NK-92 treated with Interleukin-12 subunit alpha and Interleukin-12 subunit beta, amount 100 ng/mL, for 24 hours (cell line): ENCODE results near the gene CPTP.
"Not testable (repeated sequence)": the region's sequence is repeated elsewhere in the genome, so short reads cannot be mapped to it uniquely, and the experiment has no call there.

Experiments
- DNase-seq: peaks from one replicate; lab custom pipeline; 2025; lab: John Stamatoyannopoulos, UW

CPTP gene

DNA sequence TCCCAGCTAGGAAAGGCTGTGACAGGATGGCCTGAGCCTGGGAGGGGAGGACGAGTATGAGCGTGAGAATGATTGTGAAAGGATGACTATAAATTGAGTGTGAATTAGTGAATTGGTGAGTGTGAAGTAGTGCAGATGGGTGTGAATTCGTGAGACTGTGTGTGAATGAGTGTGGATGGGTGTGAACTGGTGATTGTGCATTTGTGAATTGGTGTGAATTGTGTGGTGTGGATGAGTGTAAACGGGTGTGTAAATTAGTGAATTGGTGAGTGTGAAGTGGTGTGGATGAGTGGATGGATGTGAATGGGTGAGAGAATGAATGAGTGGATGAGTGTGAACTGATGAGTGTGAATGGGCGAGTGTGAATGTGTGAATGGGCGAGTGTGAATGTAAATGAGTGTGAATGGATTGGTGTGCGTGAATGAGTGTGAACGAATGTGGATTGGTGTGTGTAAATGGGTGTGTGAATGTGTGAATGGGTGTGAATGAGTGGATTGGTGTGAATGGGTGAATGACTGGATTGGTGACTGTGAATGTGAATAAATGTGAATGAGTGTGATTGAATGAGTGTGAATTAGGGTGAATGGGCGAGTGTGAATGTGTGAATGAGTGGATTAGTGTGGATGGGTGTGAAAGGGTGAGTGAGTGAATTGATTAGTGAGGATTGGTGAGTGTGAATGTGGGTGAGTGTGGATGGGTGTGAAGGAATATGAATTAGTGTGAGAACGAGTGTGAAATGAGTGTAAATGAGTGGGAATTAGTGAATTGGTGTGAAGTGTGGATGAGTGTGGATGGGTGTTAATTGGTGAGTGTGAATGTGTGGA lies 41.5 kb downstream of the CPTP start:
- DNase-seq = no peak

DNA sequence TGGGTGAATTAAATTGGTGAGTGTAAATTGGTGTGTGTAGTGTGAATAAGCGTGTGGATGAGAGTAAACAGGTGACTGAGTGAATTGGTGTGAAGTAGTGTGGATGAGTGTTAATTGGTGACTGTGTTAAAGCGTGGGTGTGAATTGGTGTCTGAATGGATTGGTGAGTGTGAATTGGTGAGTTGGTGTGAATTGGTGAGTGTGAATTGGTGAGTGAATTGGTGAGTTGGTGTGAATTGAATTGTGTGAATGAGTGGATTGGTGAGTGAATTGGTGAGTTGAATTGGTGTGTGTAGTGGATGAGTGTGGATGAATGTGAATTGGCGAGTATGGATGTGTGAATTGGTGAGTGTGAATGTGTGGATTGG lies 42.1 kb downstream of the CPTP start:
- DNase-seq = no peak

DNA sequence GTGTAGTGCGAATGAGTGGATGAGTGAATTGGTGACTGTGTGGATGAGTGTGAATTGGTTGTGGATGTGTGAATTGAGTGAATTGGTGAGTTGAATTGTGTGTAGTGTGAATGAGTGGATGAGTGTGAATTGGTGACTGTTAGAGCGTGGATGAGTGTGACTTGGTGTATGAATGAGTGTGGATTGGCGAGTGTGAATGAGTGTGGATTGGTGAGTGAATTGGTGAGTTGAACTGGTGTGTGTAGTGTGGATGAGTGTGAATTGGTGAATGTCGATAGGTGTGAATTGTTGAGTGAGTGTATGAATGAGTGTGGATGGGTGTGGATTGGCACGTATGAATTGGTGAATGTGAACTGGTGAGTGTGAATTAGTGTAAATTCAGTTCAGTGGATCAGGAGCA lies 42.7 kb downstream of the CPTP start:
- no peak for DNase-seq

DNA sequence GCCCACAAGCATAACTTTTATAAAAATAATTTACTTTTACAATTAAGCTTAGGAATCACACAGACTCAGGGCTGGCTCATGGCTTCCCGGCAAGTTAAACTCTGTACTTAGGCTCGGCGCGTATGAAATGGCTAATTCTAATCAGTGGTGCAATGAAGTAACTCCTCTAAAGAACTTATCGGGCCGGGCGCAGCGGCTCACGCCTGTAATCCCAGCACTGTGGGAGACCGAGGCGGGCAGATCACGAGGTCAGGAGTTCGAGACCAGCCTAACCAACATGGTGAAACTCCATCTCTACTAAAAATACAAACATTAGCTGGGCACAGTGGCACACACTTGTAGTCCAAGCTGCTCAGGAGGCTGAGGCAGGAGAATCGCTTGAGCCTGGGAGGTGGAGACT lies 45.5 kb downstream of the CPTP start:
- not testable (repeated sequence) for DNase-seq

DNA sequence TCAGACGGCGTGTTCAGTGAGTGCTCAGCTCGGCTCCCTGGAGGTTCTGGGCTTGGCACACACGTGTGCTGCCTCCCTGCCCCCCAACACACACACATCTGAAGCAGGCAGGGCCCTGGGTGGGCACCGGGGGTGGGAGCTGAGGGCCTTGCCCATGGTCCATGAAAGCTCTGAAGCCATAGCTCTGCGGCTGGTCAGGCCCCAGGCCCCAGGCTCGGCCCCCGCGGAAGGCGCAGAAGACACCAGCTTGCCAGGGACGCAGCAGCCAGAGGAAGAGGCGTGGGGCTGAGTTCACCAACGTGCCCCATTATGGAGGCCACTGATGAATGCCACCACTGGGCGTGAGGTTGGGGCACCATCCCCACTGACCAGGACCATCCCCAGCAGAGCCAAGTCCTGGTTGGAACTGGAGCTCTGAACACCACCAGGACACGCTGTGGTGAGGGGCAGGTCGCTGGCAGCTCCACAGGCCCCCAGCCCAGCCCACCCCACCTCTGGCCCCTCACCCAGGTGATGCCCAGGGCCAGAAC lies 46.2 kb downstream of the CPTP start:
- DNase-seq = no peak

DNA sequence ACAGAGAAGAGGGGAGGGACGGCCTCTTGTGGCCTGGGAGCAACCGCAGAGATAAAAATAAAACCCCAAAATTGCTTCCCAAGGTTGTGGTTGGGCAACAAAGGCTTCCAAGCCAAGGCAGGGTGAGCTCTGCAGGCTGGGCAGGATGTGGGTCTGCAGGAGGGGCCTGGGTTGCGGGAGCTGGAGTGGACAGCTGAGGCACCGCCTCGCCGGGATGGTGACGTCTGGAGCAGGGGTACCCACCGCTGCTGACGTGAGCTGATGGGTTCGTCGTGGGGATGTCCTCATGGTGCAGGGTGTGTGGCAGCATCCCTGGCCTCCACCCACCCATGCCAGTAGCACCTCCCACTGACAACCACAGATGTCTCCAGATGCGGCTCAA lies 46.8 kb downstream of the CPTP start:
- no peak for DNase-seq

DNA sequence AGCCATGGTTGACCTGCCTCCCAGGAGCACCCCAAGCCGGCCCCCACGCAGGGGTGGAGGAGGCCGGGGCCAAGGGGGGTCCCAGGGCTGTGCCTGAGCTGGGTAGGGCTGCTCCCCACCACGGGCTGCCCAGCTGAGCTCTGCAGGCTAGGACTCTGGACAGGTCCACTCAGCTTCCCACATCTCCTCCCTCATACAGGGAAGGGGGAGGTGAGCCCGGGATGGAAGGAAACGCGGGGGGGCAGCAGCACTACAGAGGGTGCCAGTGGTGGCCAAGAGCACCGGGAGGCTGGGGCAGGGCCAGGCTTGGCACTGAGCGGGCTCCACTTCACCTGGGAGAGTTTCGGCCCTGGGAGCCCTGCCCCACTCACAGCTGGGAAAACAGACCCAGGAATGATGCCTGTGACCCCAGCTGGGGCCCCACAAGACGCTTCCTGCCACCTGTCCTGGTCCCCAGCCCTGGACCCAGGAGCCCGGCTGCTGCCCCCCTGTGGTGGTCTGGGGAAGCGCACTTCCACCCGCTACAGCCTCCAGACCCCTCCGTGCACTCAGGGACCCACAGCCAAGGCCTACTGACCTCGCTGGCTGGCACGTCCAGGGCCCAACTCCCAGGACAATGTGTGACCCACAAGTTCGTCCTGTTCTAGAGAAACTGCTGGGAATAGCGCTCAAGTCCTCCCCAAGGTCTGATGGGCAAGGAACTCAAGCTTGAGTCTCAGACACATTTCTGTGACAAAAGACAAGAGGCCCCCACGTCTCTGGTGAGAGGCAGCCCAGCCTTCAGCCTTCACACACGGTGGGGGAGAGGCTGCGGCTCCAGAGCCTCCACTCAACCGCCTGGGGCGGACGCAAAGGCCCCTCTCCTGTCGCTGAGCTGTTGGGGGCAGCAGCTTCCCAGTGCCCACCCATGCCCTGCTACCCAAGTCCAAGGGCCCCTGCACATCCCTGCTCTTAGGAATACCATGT lies 47.4 kb downstream of the CPTP start:
- peak; percentile 58 for DNase-seq

DNA sequence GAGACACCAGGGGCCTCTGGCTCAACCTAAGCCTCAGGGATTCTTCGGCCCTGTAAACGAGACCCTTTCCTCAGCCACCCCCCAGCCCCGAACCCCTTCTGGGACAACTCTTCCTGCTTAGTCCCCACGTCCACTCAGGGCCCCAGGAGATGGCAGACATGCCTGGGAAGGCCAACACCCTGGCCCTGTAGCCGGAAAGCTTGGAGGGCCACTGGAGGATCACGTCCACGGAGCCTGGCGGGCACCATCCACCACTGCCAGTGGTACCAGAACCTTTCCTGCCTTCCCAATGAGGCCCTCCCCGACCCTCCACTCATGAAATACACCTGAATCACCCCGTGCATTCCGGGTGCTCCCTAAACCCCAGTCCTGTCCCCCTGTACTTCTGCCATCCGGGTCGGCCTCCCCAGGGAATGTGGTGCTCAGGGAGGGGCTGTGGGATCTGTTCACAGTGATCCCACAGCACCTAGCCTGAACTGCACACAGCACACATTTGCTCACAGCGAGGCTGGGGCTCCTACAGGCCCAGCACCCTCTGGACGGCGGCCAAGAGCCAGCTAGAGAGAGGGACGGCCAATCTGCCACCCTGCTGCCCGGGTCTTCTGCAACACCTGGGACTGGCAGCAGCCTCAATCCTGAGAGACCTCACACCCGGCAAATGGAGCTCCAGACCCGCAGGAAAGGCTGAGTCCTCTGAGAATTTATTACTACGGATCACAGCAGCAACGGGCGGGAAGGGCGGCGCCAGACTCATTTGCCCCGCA lies 48.6 kb downstream of the CPTP start:
- DNase-seq = no peak

DNA sequence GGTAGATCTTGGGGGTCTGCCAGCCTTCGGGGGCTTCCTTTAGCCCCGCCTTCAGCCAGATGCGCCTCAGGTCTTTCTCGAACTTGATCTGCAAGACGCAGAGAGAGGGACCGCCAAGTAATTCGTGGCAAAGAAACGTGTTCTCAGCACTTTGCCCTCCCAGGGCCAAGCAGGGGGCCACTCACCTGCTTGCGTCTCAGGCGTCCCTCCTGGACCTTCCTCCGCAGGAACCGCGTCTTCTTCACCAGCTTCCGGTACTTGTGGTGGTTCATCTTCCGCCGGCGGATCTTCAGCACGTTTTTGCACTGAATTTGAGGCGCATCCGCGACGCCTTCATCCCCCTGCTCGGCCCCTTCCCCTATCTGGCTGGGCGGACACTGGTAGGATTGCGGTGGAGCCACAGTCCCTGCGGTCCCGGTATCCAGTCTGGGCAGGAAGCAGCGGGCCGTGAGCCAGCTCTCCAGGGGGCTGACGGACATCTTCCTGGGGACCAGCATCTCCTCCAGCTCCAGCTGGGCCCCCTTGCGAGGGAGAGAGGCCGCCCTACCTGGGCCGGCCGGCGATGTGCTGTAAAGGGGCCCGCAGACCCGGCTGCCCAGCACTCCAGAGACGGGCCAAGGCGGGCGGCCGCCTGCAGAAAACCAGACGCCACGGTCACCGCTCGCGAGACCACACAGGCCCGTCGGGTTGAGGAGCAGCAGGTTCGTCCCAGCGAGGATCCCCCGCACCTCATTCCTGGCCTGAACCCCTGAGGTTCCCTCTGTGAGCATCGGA lies 49.4 kb downstream of the CPTP start:
- no peak for DNase-seq

DNA sequence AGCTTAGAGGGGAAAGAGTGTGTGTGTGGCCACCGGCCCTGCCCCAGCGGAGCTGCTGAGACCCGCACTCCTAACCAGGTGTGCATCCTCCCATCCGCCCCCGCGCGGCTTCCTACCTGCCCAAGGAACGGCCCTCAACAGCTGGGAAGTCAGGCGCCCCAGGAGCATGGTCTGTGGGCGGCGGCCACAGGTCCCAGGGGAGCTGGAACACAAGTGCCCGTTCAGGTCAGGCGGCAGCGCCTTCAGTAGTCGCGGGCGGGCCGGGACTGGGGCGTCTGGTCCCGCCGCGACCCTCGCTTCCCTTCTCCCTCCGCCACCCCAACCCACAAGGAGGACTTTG lies 50.0 kb downstream of the CPTP start:
- no peak for DNase-seq

DNA sequence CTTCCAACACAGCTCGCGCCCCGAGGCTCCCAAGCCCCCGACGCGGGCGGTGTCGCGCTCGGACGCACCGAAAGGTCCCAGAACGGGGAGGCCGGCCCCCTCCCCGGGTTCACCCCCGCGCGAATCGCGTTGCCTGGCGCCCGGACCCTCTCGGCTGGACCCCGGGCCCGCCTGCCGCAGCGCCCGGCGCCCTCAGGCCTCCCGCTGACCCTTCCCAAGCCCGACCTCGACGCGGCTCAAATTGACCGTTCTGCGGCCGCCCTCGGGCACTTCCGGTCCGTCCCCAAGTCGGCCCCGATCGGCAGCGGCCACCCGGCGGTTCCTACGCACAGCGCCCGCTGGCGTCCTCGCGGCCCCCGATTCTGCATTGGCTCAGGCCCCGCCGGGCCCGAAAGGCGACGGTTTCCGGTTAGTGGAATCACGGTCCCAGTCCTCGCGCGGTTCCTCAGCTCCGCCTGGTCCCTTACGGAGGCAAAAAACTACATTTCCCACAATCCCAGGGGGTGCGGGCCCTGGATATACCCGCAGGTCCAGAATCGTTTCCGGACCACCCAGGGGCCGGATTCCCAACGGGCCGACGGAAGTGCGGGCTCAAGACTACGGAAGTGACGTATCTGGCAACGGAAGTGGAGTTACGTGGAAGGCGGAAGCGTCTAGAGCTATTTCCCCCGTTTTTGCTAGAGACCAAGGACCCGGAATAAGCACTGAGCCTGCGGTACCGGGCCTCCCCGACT lies 50.5 kb downstream of the CPTP start, which contains the start of gene AURKAIP1:
Gene AURKAIP1, minus strand, starts transcription at position 279 of the 734 bp plus-strand sequence. CDS start 451 bp downstream, outside the sequence.
- peak; percentile 97 for DNase-seq

DNA sequence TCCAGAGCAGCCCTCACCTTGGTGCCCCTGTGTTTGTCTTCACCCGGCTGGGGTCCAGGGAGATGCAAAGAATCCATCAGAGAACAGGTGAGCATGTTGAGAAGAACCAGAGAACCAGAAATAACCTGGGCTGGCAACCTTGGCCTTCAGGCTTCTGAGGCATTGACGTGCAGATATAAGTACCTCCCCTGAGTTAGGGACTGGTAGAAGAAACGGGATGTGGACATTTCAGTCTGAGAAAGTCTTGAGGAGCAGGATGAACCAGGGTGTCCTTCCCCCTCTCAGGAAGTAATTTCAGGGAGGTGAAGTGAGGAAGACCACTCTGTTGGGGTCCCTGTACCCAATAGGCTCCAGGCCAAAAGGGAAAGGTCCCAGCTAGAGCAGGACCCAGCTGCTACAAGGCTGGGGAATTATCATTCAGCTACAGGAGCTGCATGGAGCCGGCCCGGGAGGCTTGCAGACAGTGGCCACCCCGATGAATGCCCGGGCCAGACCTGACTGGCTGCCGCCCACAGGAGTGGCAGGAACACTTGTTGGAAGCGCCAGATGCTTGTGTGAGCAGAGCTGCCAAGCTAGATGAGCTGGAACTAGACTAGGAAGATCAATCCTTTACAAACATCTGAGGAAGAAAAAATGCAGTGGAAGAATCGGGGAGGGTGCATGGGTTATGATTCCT lies 52.1 kb downstream of the CPTP start:
- DNase-seq = no peak

DNA sequence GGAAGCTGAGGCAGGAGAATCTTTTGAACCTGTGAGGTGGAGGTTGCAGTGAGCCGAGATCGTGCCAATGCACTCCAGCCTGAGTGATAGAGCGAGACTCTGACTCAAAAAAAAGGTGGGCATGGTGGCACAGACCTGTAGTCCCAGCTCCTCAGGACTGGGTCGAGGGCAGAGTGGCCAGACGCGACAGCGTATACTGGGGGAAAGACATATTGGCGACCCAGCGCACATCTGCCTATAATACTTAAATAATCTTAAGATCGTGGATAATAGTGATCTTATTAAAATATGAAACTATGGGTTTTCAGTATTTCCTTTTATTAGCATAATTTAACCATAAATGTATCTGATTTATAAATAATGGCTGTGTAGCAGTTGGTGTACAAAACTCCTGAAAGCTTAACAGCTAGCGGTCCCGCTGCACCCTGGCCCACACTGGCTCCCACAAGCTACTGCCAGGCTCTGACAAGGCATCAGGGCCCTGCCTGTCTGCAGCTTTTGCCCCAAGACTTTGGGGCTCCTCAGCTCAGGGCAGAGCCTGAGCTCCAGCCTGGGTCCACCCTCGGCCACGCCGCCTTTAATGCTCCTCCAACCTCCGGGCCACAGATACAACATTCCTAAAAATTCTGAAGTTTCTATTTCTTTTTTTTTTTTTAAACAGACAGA lies 53.1 kb downstream of the CPTP start:
- DNase-seq = no peak
